Astrocyte of the cerebellum (primary cell): ENCODE data around the gene LRSAM1.

Source experiments
- DNase-seq: peaks from one replicate; pipeline ENCODE4 v3.0.0-alpha.2; 2011; ENCODE audit warnings: low read depth
- H3K4me3 ChIP-seq: 2 replicates; pipeline ENCODE4 v1.5.1; 2011; ENCODE audit warnings: mild to moderate bottlenecking, low read depth, low read length, moderate library complexity
- in situ Hi-C: cut with HindIII; loops from 2 replicates; pipeline ENCODE4 v1.10.0; 2017; ENCODE audit warnings: low sequenced_read_pairs
- TF ChIP-seq, protein P1 (sequence below): IDR thresholded peaks from 2 replicates; pipeline ENCODE4 v1.5.1; 2012; ENCODE audit warnings: low read length, low read depth, moderate library complexity, mild to moderate bottlenecking; ENCODE audit errors: missing control alignments

Gene LRSAM1

DNA sequence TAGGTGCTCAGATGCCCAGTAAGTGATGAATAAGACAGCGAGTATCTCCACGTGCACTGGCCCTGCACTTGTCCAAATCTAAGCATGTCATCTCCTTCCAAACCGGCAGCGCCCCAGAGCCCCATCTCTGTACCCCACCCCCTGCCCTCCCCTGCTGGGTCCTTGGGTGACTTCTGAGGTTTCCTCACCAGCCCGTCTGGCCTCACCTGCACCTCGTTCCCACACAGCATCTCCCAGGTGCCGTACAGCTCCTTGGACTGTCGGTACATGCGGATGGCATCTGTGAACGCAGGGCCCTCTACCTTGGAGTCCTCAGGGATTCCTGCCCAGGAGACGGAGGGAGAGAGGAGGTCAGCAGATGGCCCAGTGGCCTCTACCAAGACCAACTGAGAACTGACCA lies 66.3 kb downstream of the LRSAM1 start:
- no peak overlapping the region for H3K4me3 ChIP-seq
- TF ChIP-seq, protein P1, sequence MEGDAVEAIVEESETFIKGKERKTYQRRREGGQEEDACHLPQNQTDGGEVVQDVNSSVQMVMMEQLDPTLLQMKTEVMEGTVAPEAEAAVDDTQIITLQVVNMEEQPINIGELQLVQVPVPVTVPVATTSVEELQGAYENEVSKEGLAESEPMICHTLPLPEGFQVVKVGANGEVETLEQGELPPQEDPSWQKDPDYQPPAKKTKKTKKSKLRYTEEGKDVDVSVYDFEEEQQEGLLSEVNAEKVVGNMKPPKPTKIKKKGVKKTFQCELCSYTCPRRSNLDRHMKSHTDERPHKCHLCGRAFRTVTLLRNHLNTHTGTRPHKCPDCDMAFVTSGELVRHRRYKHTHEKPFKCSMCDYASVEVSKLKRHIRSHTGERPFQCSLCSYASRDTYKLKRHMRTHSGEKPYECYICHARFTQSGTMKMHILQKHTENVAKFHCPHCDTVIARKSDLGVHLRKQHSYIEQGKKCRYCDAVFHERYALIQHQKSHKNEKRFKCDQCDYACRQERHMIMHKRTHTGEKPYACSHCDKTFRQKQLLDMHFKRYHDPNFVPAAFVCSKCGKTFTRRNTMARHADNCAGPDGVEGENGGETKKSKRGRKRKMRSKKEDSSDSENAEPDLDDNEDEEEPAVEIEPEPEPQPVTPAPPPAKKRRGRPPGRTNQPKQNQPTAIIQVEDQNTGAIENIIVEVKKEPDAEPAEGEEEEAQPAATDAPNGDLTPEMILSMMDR: no peak
- no peak for DNase-seq
- in situ Hi-C loops: no loop called here

DNA sequence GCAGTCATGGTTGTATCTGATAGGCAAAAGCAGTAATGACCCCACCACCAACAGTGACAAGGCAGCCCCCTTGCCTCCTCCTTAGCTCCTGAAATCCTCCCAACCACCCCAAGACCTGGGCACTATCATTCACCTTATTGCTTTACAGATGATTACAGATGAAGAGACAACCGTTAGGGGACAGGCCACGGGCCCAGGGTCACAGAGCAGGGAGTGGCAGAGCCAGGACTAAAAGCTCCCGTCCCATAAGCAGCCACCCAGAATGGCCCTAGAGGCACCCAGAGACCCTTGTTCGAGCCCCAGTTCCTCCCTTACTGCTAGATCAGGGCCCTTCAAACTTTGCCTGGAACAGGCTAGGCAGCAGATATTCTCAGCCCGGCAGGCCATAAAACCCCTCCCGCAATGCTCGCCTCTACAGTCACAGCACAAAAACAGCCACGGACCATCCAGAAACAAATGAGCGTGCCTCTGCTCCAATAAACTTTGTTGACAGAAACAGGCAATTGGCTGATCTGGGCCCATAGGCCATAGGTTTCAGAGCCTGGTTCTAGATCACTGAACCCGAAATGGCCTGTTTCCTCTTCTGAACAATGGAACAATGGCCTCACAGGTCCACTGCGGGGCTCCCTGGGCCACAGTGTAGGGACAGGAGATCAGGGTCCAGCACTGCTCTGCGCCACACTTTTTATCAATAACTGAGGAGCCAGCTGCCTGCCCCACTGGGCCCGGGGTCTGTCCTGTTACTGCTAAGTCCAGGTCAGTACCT lies 67.0 kb downstream of the LRSAM1 start:
- H3K4me3 ChIP-seq: no peak overlapping the region
- TF ChIP-seq, protein P1: no peak
- in situ Hi-C loops: no loop called here

DNA sequence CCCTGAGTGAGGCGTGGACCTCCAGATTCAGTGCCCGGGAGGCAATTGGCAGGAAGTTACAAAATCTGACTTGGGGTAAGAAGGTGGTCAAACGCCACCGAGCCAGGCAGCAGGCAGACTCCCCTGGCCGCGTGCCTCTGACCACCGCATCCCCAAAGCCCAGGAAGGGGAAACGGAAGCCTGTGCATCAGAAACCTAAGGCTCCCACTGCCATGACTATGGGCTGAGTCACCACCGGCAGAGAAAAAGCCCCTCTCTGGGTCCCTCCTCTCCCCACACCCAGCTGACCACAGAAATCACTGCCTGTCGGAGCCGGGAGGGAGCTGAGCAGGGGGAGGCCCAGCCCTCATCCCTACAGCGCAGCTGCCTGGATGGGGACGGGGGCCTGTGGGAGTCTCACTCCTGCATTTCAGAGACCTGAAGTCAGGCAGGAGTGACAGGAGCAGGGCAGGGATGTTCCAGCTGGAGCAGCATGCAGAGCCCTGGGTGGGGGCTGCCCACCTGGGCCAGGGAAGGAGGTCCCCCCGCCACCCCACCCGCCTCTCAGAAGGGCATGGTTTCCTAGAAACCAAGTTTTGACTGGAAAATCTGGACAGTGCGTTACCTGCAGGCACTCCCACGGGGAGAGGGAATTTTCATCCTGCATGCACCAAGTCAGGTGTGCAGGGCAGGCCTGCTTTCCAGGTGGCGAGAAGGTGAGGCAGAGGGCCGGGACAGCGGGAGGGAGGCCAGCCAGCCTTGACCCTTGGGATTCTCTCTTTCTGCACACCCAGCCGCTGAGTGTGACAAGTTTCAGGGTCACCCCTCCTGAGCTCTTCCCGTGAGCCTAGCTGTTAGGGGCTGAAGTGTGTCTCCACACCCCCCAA lies 68.2 kb downstream of the LRSAM1 start:
- DNase-seq: peak; percentile 97
- TF ChIP-seq, protein P1: no peak
- H3K4me3 ChIP-seq: no peak overlapping the region
- in situ Hi-C loops: no loop called here

More for the DNA sequence above, 67.0 kb downstream of the LRSAM1 start:
- no peak for DNase-seq

DNA sequence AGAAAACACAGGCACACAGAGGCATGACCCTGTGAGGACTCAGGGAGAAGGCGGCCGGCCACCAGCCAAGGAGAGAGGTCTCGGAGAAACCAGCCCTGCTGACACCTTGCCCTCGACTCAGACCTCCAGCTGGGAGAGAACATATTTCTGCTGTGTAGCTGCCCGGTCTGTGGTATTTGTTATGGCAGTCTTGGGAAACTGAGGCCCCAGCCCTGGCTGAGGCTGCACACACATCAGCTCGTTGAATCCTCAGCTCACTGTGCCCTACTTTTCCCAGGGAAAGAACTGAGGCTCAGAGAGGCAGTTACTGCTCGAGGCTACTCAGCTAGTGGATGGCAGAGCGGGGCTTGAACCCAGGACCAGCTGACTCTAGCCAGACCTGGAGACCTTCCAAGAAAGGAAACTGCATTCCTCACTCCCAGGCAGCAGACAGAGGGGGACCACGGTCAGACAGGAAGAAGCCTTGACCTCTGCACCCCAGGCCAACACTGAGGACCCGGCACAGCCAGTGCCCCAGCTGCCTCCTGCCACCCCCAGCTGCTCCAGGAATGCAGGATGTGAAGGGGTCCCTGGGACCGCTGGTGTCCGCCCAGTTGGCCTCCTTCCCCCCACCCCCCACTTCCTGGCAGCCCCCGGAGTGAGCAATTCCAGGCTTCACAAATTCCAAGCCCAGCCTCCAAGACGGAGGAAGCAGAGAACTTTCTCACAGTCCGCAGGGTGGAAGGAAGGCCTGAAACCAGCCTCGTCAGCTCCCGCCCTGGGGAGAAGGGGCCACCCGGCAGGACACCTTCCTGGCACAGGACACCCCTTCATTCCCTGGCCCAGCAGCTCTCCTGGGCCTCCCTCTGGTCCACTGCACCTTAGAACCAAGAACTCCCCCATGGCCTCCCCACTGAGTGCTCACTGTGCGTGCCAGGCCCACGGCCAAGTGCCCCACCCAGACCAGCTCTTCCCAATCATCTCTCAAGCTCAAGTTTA lies 69.9 kb downstream of the LRSAM1 start:
- TF ChIP-seq, protein P1: no peak
- peak; percentile 57 for DNase-seq
- in situ Hi-C loops: no loop called here
- no peak overlapping the region for H3K4me3 ChIP-seq

DNA sequence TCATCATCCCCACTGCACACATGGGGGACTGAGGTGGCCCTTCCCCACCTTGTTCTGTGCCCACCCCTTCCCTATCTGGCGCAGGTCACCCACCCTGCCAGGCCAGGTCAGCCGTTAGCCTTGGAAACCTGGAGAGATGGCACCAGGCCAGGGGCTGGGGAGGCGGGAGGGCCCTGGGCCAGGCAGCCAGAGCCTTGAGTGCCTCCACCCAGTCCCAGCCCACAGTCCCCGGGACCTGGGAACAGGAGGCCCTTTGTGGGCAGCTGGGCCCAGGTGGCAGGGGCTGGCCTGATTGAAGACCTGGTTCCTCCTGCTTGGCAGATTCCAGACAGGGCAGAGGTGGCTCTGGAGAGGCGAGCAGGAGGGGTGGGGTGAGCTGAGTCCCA lies 70.6 kb downstream of the LRSAM1 start:
- TF ChIP-seq, protein P1: no peak
- in situ Hi-C loops: no loop called here
- DNase-seq: no peak
- H3K4me3 ChIP-seq: no peak overlapping the region

DNA sequence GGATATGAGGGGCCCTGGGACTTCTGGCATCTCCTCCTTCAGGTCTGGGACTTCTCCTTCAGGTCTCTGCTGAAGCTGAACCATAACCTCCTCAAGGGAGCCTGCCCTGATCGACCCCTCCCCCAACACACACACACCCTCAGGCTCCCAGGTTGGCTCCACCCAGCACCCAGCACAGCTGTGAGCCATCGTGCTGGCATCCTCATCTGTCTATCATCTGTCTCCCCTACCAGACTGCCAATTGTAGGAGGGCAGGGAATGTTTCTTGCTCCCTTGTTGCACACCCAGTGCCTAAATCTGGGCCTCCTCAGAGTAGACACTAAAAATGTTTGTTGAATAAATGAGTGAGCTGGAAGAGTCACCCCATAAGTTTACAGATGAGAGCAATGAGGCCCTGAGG lies 71.4 kb downstream of the LRSAM1 start:
- TF ChIP-seq, protein P1: no peak
- in situ Hi-C loops: no loop called here
- H3K4me3 ChIP-seq: no peak overlapping the region
- no peak for DNase-seq
